H4 (cell line): ENCODE measurements around the gene TRAPPC8. TPM values are rescaled to one million over a fixed set of nuclear protein-coding genes. Genes with fewer than 3 reads are reported as not detected.
"Not testable (repeated sequence)": the region's sequence is repeated elsewhere in the genome, so short reads cannot be mapped to it uniquely, and the experiment has no call there.

ENCODE experiments used
- DNase-seq: peaks from one replicate; pipeline ENCODE4 v3.0.0-alpha.2; 2015; ENCODE audit warnings: low spot score
- total RNA-seq: library from RNA; depleted of rRNA; stranded (reverse); fragments of >200 nt; shearing (Covaris generic); gene quantifications from 2 replicates; pipeline ENCODE4 v1.2.3, GENCODE V29; 2014

Gene TRAPPC8
- total RNA-seq, 1 experiment from 2014 or later, result 24.3 TPM

DNA sequence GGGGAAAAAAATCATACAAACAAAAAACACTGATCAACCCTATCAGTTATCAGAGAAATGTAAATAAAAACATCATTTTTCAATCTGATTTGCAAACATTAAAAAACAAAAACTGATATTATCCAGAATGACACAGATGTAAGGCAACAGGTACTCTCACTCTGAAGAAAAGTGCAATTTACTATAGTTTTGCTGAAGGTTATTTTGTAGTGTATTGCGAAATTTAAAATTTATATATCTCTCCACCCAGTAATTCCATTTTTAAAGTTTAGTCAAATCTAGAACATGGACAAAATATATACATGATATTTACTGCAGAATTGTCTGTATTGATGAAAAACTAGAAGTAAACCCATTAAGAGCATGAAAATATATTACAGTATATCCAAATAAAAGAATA is 79.8 kb downstream of the TRAPPC8 start:
- DNase-seq, result no peak

DNA sequence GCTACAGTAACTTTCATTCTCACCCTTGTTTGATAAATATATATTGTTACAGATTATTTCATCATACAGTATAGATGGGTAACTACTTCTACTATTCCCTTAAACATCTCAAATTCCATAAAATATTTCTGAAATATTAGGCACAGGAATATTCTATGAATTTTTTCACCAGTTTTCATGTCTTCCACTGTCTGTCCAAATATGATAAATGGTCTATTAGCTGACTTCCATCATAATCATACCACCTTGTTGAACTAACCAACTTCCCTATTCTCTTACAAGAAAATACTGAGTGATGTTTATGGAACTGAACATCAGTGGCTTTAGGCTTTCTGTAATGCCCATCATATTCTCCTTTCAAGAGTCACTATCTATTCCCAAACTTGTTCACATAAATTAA is 82.4 kb downstream of the TRAPPC8 start:
- no peak for DNase-seq

DNA sequence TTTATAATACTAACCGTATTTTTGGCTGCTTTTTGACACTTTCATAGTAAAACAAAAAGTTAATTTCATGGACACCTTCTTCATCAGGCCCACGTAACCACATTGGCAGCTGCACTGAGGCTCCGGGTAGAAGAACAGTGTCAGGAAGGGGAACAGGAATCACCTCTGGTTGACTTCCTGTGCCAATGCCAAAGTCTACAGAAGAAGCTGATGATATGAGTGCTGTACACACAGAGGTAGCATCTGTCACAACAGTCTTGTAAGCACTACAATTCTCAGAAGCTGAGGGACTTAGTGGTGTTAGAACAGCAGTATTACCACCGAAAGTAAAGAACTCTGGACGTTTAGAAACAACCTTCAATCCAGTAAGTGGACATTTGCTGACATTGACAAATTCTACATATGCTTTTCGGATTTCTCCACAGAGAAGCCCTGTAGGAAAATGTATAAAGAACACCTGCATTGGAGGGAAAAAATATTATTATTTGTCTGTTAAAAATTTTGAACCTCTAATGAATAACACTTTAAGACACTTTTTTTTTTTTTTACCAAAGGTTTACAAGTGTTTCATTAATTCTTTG is 85.3 kb downstream of the TRAPPC8 start:
- no peak for DNase-seq

DNA sequence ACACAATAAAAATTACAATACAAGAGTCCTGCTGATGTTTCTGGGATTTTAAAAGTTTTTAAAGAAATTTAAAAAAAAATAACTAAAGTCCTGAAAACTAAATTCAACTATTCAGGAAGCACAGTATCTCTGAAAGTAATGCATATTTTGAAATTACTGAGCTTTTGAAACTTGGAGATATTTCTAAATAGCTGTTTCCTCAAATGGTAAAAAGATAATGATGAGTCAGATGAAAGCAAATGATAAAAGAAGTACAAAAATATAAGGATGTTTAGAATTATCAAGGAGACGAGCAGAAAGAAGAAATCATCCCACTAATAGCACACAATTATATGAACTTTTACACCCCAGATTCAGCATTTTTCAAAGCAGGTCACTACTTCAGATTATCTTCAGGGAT is 92.1 kb downstream of the TRAPPC8 start:
- no peak for DNase-seq

DNA sequence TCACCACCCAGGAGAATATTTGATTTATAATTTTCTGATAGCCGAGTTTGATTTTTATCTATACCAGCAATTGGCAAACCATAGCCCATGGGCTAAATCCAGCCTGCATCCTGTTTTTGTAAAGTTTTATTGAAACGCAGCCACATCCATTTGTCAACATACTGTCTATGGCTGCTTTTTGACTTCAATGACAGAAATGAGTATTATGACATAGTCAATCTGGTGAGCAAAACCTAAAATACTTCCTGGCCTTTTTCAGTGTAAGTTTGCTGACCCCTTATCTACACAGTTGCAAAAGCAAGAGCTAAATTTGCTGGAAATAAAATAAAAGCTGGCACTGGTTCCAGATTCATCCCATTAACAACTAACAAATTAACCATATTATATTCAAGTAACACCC is 102.4 kb downstream of the TRAPPC8 start:
- DNase-seq, result no peak

DNA sequence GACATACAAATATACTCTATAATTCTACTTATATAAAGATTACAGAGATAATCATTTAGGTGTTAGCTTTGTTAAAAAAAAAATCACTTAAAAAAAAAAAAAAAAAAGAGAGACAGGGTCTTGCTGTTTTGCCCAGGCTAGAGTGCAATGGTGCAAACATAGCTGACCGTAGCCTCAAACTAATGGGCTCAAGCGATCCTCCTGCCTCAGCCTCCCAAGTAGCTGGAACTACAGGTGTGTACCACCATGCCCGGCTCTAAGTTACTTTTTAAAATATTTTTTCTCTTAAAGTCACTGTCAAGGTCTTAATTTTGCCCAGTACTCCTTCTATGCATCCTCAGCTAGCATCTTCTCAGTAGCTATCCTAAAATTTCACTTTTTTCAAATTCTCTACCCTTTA is 105.0 kb downstream of the TRAPPC8 start:
- DNase-seq, result no peak

DNA sequence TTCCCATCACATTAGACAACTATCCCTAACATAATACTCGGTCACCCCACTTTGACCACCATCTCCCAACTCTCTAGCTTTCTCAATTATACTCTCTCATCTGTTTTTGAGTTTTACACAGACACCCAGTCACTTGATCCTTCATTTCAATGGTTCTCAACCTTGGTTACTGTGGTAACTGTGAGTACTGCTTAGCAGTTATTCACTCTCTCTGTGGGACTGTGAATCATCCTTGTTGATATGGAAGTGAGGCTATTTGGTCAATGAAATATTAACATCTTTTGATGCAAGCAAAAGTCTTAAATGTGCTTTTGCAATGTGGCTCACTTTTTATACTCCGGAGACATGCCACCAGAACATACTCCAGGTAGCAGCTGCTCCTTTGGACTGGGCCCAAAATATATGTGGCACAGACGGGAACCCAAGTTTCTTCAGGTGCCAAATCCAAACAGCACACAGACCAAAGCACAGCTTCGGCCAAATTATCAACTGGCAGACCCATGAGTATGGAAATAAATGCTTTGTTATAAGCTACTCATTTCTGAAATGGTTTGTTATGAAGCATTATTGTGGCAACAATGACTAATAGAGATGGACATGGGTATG is 107.3 kb downstream of the TRAPPC8 start:
- DNase-seq, result no peak

DNA sequence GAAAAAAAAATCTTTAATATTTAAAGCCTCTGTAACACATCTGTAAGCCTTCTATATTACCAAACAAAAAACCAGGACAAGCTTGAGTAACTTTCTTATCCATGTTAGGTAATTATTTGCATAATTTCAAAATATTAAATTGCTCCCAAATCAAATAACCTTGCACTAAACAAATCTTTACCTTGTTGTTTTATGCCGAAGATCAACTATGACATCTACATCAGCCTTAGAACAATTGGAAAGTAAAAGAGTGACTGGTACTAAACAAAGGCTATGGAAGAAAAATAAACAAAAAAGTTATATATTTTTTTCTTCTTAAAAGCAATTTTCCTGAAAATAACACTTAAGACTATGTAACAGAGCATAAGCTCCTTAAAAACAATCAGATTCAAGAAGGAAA is 111.0 kb downstream of the TRAPPC8 start:
- no peak for DNase-seq

DNA sequence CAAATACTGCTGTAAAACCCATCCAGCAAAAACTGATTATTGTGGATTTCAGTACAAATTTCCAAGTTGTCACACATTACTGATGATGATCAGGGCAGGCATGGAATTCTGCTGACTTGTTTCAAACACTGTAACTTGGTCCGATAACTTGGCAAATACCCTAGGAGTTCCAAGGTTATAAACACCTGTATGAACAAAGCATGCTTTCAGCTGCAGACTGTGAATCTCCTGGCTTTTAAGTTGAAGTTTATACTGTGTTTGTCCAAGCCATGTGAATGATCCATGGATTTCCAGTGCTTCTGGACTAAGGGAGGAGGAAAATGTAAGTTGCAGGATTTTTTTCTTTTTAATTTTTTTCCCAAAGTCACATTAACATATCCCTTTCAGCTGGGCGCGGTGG is 112.2 kb downstream of the TRAPPC8 start:
- DNase-seq, result no peak

DNA sequence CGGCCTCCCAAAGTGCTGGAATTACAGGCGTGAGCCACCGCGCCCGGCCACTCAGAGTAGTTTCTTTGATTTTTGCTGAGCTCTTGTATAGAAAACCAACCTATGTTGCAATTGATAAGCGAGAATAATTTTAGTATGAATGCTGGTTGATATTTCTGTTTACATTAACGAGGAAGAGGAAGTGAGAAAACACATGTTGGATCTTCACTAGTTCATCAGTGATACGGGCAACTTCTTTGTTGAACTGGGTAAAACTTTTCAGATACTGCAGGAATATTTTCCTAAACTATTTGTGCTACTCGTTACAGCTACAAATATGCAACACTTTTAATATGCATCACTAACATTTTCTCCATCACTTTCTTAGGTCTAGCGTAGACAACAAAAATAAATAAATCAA is 114.3 kb downstream of the TRAPPC8 start:
- DNase-seq, result no peak

DNA sequence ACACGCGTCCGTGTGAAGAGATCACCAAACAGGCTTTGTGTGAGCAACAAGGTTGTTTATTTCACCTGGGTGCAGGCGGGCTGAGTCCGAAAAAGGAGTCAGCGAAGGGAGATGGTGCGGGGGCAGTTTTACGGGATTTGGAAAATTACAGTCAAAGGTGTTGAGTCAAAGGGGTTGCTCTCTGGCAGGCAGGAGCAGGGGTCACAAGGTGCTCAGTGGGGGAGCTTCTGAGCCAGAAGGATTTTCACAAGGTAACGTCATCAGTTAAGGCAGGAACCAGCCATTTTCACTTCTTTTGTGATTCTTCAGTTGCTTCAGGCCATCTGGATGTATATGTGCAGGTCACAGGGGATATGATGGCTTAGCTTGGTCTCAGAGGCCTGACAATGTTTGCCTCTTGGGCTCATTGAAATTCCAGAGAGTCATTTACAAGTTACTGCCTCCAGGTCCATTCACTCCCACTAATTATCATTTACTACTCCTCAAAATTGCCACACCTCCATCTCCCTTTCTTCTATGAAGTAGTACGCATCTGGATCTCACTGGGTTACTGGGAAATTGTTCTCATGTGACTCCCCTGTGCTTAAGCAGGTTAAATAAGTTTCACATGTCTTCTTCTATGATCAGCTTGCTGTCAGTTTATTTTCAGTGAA is 116.1 kb downstream of the TRAPPC8 start:
- DNase-seq, result not testable (repeated sequence)

DNA sequence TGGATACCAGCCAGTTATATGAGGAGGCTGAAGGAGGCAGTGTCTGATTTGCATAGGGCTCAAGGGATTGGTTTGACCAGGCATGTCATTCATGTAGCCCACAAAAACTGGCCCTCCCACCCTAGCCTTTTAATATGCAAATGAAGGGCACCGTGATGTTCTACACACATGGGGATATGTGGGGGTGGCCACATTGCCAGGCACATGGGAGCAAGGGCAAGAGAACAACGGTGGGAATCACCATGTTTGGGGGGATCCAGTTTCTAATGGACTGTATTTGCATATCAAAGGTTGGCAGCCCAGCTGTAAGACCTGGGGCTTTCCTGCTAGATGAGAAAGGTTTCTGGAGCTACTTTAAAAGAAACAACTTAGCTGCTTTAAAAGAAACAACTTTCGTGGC is 117.2 kb downstream of the TRAPPC8 start:
- no peak for DNase-seq

DNA sequence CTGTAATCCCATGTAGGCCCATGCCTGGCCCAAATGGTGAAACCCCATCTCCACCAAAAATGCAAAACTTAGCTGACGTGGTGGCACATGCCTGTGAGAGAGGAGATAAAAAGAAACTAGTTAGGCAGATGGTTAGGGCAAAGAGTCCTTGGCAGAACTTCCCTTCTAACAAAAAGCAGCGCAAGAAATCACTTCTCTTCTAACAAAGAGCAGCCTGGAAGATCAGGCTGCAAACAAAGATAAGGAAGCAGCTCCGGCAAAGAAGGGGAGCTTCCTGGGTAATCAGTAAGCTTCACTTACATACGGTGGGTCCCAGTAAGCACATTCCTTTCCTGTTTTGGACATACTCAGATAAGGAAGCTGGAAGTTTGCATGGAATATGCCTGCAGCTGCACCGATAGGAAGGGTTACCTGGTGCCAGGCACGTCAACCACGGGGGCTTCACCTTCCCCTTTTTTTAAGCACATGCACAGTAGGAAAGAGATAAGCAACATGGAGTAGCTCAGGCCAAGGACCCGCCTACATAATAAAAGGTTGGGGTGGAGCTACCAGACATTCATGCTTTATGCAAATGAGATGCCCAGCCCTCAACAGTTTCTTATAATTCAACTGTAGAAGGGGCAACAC is 121.3 kb downstream of the TRAPPC8 start:
- DNase-seq, result no peak

DNA sequence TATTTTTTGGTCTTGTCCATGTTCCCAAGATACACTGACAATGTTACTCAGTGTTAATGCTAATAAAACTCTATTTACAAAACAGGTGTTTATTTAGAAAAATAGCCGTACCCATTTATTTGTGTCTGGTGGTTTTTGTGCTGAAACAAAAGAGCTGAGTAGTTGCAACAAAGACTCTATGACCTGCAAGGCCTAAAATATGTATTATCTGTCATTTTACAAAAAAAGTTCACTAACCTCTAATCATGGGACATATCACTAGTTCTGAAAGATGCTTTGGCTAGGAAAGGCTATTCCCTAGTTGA is 123.1 kb downstream of the TRAPPC8 start:
- DNase-seq, result no peak

DNA sequence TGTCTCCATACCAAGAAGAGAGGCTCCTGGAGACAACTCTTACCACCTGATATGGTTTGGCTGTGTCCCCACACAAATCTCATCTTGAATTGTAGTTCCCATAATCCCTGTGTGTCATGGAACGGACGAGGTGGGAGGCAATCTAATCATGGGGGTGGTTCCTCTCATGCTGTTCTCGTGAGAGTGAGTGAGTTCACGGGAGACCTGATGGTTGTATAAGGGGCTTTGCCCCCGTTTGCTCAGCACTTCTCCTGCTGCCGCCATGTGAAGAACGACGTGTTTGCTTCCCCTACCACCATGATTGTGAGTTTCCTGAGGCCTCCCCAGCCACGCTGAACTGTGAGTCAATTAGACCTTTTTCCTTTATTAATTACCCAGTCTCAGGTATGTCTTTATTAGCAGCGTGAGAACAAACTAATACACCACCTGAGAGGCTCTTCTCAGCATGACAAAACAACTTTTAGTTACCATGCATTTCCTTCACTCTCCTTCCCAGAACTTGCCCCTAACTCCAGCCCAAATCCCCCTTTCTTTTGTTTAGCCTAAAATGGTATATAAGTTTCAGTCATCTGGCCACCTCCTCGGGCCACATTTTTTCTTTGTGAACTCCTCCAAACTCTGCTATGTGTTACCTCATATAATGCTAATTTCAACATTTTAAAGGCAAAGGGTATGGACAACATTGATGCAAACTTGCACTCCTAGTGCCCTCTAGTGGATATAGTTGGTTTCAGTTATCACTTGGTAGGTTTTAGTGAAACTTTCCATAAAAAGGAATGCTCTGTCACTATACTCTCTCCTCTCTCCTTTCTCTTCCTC is 123.6 kb downstream of the TRAPPC8 start:
- peak; percentile 58 for DNase-seq

DNA sequence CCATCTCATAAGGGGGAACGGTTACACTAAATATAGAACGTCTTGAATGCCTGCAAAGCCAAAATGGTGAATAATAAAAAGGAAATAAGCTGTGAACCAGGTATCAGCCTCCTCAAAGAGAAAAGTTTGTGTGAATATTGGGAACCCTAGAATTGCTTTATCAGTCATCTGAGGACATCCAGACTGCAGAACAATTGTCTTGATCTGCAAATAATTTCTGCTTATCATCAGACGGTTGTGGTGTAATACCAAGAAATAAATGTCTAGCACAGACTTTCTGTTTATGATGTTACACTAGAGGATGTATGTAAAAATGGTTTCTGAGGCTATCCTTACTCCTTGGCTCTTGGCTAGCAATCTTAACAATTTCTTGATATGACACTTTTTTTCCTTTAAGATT is 128.8 kb downstream of the TRAPPC8 start:
- DNase-seq, result no peak

DNA sequence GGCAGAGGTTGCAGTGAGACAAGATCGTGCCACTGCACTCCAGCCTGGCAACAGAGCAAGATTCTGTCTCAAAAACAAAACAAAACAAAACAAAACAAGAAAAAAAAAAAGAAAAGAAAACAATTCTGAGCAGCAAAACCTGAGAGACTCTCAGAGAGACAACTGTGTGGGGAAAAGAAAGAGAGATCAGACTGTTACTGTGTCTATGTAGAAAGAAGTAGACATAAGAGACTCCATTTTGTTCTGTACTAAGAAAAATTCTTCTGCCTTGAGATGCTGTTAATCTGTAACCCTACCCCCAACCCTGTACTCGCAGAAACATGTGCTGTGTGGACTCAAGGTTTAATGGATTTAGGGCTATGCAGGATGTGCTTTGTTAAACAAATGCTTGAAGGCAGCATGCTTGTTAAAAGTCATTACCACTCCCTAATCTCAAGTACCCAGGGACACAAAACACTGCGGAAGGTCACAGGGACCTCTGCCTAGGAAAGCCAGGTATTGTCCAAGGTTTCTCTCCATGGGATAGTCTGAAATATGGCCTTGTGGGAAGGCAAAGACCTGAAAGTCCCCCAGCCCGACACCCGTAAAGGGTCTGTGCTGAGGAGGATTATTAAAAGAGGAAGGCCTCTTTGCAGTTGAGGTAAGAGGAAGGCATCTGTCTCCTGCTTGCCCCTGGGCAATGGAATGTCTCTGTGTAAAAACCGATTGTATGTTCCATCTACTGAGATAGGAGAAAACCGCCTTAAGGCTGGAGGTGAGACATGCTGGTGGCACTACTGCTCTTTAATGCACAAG is 132.4 kb downstream of the TRAPPC8 start:
- not testable (repeated sequence) for DNase-seq

DNA sequence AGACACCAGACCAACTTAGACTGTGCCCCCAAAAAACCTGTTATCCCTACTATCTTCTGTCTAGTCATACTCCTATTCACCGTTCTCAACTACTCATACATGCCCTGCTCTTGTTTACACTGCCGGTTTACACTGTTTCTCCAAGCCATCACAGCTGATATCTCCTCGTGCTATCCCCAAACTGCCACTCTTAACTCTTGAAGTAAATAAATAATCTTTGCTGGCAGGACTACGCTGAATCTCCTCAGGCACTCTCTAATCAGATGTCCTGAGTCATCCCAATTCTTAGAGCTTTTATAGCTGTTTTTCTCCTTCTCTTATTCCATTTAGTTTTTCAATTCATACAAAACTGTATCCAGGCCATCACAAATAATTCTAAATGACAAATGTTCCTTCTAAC is 133.9 kb downstream of the TRAPPC8 start:
- DNase-seq, result not testable (repeated sequence)

DNA sequence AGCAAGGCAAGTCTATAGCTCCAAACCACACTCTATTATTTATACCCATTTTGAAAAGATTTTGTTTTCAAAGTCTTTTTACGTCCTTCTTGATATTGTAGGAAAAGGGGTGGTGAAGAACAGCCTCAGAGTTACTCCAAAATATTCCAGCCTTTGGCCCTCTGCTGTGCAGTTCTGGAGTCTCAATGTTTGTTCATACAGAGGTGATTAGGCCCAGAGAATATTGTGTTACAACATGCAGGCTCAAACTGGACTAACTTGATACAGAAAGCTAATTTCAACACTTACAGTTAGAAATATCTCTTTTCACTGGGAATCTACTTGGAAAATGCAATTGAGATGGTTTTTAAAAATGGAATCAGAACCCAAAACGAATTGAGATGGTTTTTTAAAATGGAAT is 141.8 kb downstream of the TRAPPC8 start:
- no peak for DNase-seq

DNA sequence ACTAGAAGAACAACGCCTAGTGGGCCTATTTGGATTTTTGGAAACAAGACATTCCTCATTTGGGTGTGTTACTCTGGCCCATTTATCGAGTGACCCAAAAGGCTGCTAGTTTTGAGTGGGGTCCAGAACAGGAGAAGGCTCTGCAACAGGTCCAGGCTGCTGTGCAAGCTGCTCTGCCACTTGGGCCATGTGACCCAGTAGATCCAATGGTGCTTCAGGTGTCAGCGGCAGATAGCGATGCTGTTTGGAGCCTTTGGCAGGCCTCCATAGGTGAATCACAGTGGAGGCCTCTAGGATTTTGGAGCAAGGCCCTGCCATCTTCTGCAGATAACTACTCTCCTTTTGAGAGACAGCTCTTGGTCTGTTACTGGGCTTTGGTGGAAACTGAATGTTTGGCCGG is 143.7 kb downstream of the TRAPPC8 start:
- DNase-seq, result not testable (repeated sequence)

DNA sequence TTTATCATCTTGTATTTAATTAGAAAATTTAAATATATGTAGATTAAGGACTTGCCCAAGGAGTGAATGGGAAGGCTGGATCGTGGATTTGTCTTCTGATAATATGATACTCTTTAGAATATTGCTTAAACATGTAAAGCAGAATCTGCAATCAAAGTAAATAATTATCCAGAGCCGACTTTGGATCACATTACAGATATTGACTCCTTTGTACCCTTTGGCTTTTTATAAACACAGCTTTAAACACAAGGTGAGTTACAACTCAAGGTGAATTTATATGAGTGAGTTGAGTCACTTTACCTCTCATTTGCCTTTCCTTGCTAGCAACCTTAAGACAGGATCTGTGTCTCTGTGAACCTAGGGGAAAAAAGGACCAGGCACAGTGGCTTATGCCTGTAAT is 144.5 kb downstream of the TRAPPC8 start:
- DNase-seq, result no peak

DNA sequence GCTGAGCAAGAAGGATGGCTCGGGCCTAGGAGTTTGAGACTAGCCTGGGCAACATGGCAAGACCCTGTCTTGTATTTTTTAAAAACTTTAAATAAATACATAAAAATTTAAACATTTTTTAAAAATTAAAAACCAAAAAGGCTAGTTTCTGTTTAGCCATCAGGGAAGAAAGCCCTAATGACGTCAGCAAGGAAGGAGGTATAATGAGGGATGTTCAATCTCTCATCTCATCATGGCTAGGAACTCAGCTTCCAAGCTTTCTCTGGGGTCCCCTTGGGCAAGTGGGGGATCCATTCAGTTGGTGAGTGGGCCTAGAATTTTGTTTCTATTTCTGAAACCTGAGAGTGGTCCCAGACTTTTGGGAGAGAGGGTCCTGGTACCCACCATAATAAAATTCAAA is 147.2 kb downstream of the TRAPPC8 start:
- DNase-seq, result no peak
